Fibroblast of the aortic adventitia (primary cell): ENCODE measurements around the gene INSYN2A. TPM values are rescaled to one million over a fixed set of nuclear protein-coding genes. Genes with fewer than 3 reads are reported as not detected.

Experiments used
- DNase-seq: peaks from one replicate; pipeline ENCODE4 v3.0.0-alpha.2; 2010; ENCODE audit warnings: low read depth
- H3K4me3 ChIP-seq: 2 replicates; pipeline ENCODE4 v1.5.1; 2011; ENCODE audit warnings: low read depth, mild to moderate bottlenecking, control low read depth, low read length, moderate library complexity
- CTCF ChIP-seq: IDR thresholded peaks from 2 replicates; pipeline ENCODE4 v1.5.1; 2011; ENCODE audit warnings: mild to moderate bottlenecking, low read length, control low read depth, inconsistent platforms; ENCODE audit not compliant: insufficient read depth
- total RNA-seq: library from RNA; depleted of rRNA; stranded (reverse); fragments of >200 nt; gene quantifications from 2 replicates; pipeline ENCODE4 v1.2.3, GENCODE V29; 2012; ENCODE audit warnings: low replicate concordance

INSYN2A gene
- total RNA-seq, 1 donor = 0.27 TPM

GRCh38 chr10:127151541-127151940 lies 44.9 kb downstream of the INSYN2A start:
- TF ChIP-seq CTCF = no peak
- DNase-seq = no peak
- H3K4me3 ChIP-seq = no peak overlapping the region

- H3K4me3 ChIP-seq = no peak overlapping the region
- TF ChIP-seq CTCF = peak; percentile 10
- peak; percentile 35 for DNase-seq
These were observed 46.3 kb downstream of the INSYN2A start for GRCh38 chr10:127150136-127150535.

- TF ChIP-seq CTCF = no peak
- H3K4me3 ChIP-seq = no peak overlapping the region
- DNase-seq = peak; percentile 26
These were observed 46.8 kb downstream of the INSYN2A start for GRCh38 chr10:127149501-127150081.

DNA sequence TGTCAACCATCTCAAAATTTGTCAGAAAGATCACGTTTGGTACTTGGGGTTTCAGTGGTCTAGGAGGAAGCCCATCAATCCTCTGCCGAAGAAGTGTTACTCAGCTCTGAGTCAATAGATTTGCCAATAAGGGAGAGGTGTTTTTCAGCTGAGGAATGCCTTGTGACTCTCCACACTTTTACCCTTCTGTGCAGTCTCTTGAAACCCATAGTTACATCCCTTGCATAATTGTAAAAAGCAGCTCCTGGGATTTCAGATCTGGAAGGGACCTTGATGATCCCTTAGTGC lies 47.5 kb downstream of the INSYN2A start:
- peak overlapping the region; percentile 16 for H3K4me3 ChIP-seq
- peak; percentile 79 for DNase-seq
- TF ChIP-seq CTCF = no peak

GRCh38 chr10:127148066-127148932 lies 48.1 kb downstream of the INSYN2A start:
- TF ChIP-seq CTCF = no peak
- DNase-seq = peak; percentile 86
- H3K4me3 ChIP-seq = peak overlapping the region; percentile 0

- no peak for DNase-seq
- H3K4me3 ChIP-seq = no peak overlapping the region
- TF ChIP-seq CTCF = no peak
These were observed 49.7 kb downstream of the INSYN2A start for GRCh38 chr10:127146661-127147060.
